ENCODE measurements around the gene RPL23.
A peak's percentile ranks its signal among the peaks of the same experiment; 100 is the strongest.

DNA sequence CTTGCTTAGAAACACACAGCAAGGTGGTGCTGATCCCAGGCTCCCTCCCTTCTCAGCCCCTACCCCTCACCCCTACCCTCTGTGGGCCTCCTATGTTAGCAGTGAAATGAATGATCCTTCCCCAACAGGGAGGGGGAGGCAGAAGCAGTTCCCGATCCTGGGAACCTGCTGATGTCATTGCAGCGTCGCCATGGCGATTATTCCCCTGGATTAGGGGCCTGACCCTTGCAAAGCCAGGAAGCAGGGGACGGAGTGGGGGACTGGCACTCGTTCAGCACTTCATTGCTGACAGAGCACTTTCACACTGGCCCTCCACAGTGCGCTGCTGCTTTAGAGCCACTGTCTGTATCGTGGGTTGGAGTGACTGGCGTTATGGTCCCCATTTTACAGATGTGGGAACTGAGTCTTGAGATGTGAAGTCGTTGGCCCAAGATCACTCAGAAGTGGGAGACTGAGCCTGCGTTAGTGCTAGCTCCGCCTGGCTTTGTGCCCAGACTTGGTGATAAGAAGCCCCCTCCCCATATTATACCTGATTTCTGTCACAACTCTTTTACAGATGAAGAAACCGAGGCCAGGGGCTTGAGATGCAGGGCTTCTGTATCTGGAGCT lies 42.9 kb upstream of the RPL23 start:
- TF ChIP-seq POLR2AphosphoS5 (IDR thresholded peaks at IDR 0.05) (peak in 1 of 2 donors; percentile 6), POLR2A (IDR thresholded peaks at IDR 0.05; ENCODE audit: low read depth) (no peak)
- TF ChIP-seq, protein P1, sequence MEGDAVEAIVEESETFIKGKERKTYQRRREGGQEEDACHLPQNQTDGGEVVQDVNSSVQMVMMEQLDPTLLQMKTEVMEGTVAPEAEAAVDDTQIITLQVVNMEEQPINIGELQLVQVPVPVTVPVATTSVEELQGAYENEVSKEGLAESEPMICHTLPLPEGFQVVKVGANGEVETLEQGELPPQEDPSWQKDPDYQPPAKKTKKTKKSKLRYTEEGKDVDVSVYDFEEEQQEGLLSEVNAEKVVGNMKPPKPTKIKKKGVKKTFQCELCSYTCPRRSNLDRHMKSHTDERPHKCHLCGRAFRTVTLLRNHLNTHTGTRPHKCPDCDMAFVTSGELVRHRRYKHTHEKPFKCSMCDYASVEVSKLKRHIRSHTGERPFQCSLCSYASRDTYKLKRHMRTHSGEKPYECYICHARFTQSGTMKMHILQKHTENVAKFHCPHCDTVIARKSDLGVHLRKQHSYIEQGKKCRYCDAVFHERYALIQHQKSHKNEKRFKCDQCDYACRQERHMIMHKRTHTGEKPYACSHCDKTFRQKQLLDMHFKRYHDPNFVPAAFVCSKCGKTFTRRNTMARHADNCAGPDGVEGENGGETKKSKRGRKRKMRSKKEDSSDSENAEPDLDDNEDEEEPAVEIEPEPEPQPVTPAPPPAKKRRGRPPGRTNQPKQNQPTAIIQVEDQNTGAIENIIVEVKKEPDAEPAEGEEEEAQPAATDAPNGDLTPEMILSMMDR (IDR thresholded peaks at IDR 0.05): no peak
